ENCODE measurements around the gene CD320.
A peak's percentile ranks its signal among the peaks of the same experiment; 100 is the strongest.
"Not testable (repeated sequence)": the region's sequence is repeated elsewhere in the genome, so short reads cannot be mapped to it uniquely, and the experiment has no call there.

Gene CD320

GRCh38 chr19:8306235-8307054, 1.7 kb downstream of the CD320 start:
- no peak for DNase-seq

- no peak for DNase-seq
Measured at GRCh38 chr19:8305798-8306197, 2.4 kb downstream of the CD320 start.

DNA sequence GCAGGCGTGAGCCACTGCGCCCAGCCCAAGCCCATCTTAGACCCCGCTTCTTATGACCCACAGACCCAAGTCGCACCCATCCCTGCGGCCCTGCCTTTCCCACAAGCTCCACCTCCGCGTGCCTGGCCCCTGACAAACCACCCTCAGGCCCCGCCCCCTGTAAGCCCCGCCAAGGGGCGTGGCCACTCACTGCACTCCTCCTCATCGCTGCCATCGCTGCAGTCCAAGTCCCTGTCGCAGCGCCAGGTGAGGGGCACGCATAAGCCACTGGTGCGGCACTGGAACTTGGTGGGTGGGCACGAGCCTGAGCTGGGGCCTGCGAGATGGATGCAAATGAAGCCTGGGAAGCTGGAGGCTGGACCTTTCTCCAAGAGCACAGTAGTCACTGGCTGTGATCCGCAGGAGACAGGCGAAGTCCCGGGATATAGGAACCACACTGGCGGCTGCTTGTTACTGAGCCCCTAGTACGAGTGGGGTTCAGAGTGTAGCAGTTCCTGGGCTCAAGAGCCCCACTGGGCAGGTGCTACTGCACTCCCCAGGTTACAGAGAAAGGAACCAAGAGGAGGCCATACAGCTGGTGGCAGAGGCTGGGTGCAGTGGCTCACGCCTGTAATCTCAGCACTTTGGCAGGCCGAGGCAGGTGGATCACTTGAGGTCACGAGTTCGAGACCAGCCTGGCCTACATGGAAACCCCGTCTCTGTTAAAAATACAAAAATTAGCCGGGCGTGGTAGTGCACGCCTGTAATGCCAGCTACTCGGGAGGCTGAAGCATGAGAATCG, 3.1 kb downstream of the CD320 start:
- DNase-seq, result no peak

- DNase-seq, result no peak
Measured at GRCh38 chr19:8302734-8303133, 5.4 kb downstream of the CD320 start.

DNA sequence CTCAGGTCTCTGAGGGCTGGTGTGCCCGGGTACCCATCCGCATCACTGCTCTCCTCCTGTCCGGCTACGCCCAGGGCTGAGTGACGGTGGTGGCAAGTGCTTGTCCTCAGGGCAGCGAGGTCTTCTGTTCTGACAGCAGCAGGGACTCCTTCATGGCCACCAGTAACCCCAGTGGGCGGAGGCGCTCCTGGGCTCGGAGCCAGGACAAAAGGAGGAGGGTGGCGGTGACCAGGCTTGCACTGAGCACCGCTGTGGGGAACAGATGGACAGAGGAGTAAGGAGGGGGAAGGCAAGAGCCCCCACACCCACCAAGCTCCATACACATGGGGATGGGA, 5.8 kb downstream of the CD320 start:
- DNase-seq, result no peak

DNA sequence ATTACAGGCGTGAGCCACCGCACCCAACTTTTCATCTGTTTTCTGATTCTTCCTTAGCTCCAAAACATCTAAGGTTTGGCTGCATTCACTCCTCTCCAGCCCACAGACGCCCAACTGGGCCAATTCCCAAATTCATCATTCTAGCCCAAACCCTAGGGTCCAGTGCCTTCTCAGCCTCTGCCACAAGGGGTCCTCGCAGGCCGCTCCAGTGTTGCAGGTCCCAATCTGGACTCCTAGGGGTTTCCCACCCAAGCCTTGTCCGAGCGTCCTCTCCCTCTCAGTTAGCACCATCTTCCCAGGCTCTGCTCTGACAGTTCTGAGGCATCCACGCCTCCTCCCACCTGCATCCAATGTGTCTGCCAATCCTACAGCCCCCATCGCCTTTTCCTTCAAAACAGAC, 16.8 kb downstream of the CD320 start:
- DNase-seq, result not testable (repeated sequence)

DNA sequence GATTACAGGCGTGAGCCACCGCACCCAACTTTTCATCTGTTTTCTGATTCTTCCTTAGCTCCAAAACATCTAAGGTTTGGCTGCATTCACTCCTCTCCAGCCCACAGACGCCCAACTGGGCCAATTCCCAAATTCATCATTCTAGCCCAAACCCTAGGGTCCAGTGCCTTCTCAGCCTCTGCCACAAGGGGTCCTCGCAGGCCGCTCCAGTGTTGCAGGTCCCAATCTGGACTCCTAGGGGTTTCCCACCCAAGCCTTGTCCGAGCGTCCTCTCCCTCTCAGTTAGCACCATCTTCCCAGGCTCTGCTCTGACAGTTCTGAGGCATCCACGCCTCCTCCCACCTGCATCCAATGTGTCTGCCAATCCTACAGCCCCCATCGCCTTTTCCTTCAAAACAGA, 31.6 kb downstream of the CD320 start:
- not testable (repeated sequence) for DNase-seq

- DNase-seq, result no peak
Measured at GRCh38 chr19:8269724-8270123, 38.4 kb downstream of the CD320 start.

DNA sequence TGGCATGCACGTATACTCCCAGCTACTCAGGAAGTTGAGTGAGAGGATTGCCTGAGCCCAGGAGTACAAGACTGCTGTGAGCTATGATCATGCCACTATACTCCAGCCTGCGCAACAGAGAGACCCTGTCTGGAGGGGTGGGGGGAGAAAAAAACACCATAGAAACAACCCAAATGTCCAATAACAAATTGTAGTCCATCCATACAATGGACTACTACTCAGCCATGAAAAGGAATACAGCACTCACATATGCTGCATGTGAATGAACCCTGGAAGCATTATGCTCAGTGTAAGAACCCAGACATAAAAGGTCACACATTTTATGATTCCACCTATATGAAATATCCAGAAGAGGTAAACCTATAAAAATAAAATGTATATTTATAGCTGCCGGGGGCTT, 42.3 kb downstream of the CD320 start:
- no peak for DNase-seq

DNA sequence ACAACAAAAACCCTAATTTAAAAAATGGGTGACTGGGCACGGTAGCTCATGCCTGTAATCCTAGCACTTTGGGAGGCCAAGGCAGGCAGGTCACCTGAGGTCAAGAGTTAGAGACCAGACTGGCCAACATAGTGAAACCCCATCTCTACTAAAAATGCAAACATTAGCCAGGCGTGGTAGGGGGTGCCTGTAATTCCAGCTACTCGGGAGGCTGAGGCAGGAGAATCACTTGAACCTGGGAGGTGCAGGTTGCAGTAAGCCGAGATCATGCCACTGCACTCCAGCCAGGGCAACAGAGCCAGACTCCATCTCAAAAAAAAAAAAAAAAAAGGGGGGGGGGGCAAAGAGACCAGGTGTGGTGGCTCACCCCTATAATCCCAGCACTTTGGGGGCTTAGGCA, 43.9 kb downstream of the CD320 start:
- DNase-seq, result not testable (repeated sequence)

GRCh38 chr19:8262431-8262830, 45.7 kb downstream of the CD320 start:
- DNase-seq, result no peak

- DNase-seq, result no peak
Measured at GRCh38 chr19:8261881-8262280, 46.3 kb downstream of the CD320 start.

DNA sequence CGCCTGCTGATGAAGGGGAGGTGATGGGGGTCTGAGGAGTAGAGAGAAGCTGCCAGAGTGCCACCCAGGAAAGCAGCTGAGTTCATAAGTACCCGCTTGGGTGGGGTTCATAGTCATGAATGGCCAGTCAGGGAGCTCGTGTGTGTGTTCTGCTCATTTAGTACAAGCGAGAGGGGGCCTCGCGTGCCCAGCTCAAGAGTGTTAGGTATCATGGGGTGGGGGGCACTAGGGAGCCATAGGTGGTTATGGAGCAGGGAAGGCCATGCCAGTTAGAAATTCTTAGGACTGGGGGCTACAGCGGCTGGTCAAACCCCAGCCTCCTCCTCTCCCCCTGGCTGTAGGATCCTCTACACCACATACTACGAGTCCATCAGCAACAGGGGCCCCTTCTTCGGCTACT, 46.8 kb downstream of the CD320 start:
- DNase-seq, result no peak

DNA sequence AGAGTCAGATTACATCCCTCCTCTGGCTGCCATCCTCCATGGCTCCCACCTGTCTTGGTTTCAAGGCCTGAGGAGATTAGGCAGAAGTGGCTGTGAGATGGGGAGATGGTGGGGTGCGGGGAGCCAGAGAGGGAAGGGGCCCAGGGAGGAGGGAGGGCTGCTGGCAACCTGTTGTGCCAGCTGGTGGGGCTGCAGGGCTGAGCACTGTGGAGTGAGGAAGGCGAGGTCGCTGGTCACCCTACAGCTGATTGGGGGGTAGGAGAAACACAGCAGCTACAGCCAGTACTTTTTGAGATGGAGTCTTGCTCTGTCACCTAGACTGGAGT, 48.3 kb downstream of the CD320 start:
- no peak for DNase-seq

DNA sequence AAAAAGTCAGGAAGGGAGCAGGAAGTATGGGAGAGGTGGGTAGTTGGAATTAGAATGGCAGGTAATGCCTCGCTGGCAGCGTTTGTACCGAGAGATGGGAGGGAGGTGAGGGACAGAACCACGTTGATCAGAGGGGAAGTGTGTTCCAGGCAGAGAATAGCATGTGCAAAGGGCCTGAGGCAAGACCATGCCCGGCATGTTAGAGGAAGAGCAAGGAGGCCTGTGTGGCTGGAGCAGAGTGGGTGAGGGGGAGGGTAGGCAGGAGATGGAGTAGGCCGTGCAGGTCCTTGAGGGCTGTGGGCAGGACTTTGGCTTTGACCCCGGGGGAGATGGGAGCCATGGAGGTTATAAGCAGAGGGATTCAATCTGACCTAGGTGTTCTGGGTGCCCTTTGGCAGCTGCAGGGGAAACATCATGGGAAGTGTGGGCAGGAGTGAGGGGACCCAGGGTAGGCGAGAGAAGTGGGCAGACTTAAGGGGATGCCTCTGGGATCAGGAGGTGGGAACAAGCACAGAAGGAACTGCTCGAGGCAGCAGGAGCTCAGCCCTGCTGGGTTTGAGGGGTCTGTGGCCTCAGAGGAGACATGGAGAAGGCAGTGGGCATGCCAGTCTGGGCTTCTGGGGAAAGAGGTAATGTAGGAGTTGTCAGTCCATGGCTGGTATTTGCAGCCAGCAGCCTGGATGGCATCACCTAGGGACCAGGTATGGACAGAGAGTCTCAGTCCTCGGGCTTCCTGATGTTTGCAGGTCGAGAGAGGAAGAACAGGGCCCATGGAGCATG, 48.8 kb downstream of the CD320 start:
- no peak for DNase-seq

DNA sequence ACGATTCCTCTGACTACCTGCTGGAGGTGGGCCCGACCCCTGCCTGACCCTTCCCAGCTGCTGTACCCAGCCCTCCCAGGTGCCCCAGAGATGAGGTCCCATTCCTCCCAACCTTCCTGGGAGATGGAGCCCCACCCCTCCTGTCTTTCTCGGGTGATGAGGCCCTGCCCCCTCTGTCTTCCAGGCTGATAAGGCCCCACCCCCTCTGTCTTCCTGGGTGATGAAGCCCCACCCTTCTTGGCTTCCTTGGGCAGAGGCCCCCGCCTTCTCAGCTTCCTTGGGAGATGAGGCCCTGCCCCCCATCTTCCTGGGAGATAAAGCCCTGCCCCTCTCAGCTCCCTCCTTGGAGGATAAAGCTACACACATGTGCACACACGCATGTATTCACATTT, 51.1 kb downstream of the CD320 start:
- no peak for DNase-seq

DNA sequence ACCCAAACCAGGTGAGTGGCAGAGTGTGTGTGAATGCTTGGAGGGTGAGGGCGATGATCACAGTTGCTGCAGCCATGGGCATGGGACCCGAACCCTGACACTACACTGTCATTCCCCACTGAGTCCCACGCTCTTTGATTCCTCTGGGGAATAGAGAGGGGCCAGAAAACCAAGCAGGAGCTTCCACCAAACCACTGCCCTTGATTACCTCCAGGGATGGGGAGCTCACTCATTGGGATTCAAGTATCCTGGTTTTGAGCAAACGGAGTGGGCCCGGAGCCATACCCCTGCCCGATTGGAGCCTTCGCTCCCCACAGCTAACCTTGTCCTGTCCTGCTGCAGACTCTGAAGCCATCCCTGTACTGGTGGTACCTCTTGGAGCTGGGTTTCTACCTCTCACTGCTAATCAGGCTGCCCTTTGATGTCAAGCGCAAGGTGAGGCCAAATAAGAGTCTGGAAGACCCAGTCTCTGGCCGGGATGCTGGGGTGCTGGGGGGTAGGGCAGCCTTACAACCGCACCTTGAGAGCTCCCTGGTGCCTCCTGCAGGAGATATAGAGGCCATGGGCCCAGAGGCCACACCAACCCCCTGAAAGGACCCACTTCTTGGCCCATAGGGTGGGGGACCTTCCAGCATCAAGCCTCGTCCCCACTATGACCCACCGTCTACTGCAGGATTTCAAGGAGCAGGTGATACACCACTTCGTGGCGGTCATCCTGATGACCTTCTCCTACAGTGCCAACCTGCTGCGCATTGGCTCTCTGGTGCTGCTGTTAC, 51.7 kb downstream of the CD320 start:
- no peak for DNase-seq

DNA sequence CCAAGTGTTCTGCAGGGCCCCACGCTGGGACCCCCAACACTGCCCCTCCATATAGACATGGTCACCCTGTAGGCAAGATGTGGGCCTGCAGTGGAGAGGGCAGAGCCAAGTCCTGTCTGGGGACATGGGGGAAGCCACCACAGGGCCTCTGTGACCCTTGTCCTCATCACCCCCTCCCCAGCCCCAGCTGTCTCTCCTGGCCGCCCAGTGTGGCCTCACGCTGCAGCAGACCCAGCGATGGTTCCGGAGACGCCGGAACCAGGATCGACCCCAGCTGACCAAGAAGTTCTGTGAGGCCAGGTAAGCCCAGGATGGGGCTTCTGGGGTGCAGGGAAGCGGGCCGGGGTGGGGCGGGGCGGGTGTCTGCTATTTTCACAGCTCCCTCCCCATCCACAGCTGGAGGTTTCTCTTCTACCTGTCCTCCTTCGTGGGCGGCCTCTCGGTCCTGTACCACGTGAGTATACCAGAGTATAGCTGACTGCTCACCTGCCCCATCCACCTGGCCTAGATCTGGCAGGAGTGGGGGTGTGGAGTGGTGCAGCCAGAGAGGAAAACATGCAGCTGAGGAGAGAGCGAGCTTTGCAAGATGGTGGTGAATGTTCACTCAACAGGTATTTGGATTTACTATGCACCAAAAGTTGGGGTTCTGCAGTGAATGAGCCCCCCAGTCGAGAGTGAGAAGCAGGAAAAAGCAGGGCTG, 52.6 kb downstream of the CD320 start:
- DNase-seq, result no peak

GRCh38 chr19:8254286-8255001, 53.7 kb downstream of the CD320 start:
- no peak for DNase-seq

- no peak for DNase-seq
Measured at GRCh38 chr19:8253678-8254077, 54.5 kb downstream of the CD320 start.

DNA sequence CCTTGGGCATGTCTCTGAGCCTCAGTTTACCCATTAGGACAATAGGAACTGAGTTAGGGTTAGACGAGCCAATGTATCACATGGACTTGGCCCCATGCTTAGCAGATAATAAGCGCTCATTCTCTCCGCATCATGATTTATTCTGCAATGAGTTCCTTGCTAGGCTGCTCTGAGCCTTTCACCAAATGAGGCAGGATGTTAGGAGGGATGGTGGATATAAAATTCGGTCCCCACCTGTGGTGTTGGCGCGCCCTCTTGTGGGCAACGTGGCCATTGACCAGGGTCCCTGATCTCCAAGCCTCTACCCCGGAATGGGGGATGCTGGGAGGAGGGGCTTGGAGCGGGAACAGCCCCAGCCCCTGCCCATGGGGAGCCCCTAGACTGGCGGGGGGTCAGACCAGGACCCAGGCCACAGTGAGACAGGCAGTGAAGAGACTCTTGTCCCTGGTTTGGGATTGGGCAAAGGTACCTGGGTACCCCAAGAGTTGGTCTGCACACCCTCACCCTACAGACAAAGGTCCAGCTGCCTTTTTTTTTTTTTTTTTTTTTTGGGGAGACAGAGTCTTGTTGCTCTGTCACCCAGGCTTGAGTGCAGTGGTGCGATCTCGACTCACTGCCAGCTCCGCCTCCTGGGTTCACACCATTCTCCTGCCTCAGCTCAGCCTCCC, 55.1 kb downstream of the CD320 start:
- DNase-seq, result peak; percentile 72

Measured in fibroblast of upper back skin (primary cell).